Measurements from ENCODE around the gene SGCD. TPM values are rescaled to one million over a fixed set of nuclear protein-coding genes. Genes with fewer than 3 reads are reported as not detected.

Gene SGCD
- polyA plus RNA-seq, 1 experiment, result 17.0 TPM

GRCh38 chr5:156423597-156423996, 96.6 kb downstream of the SGCD start:
- Histone ChIP-seq H3K36me3 (ENCODE audit: control insufficient read depth, insufficient read depth, low read length) (no peaks in the 10 kb centered on the region), H3K27me3 (ENCODE audit: control insufficient read depth, insufficient read depth, low read length) (no peaks in the 10 kb centered on the region), H3K4me3 (ENCODE audit: low read depth, low read length) (no peak overlapping the region)
- ChIA-PET POLR2A (no interaction called here), CTCF (no interaction called here)
- TF ChIP-seq CTCF (IDR thresholded peaks at IDR 0.05; ENCODE audit: insufficient read depth, low read depth, low read length), result no peak
- DNase-seq (ENCODE audit: low read depth), result no peak

GRCh38 chr5:156427315-156427714, 100.4 kb downstream of the SGCD start:
- no peak for TF ChIP-seq CTCF (IDR thresholded peaks at IDR 0.05; ENCODE audit: insufficient read depth, low read depth, low read length)
- ChIA-PET POLR2A (no interaction called here), CTCF (interaction anchor here (0.7 kb wide), 1 partner anchor 356 kb away, joined by 3 read pairs; no protein-coding TSS in a partner anchor)
- no peak for DNase-seq (ENCODE audit: low read depth)
- no peak overlapping the region for H3K4me3 ChIP-seq (ENCODE audit: low read depth, low read length)
- no peaks in the 10 kb centered on the region for H3K36me3 ChIP-seq (ENCODE audit: control insufficient read depth, insufficient read depth, low read length)
- H3K27me3 ChIP-seq (ENCODE audit: control insufficient read depth, insufficient read depth, low read length), result no peaks in the 10 kb centered on the region

- Histone ChIP-seq H3K36me3 (ENCODE audit: control insufficient read depth, insufficient read depth, low read length) (no peaks in the 10 kb centered on the region), H3K4me3 (ENCODE audit: low read depth, low read length) (no peak overlapping the region), H3K27me3 (ENCODE audit: control insufficient read depth, insufficient read depth, low read length) (no peaks in the 10 kb centered on the region)
- CTCF ChIA-PET, result no interaction called here
- POLR2A ChIA-PET, result no interaction called here
- DNase-seq (ENCODE audit: low read depth), result no peak
- no peak for TF ChIP-seq CTCF (IDR thresholded peaks at IDR 0.05; ENCODE audit: insufficient read depth, low read depth, low read length)
Measured at GRCh38 chr5:156431956-156432829, 105.2 kb downstream of the SGCD start.

GRCh38 chr5:156432830-156433105, 105.8 kb downstream of the SGCD start:
- Histone ChIP-seq H3K27me3 (ENCODE audit: control insufficient read depth, insufficient read depth, low read length) (no peaks in the 10 kb centered on the region), H3K4me3 (ENCODE audit: low read depth, low read length) (no peak overlapping the region), H3K36me3 (ENCODE audit: control insufficient read depth, insufficient read depth, low read length) (no peaks in the 10 kb centered on the region)
- POLR2A ChIA-PET, result no interaction called here
- no peak for DNase-seq (ENCODE audit: low read depth)
- CTCF ChIA-PET, result no interaction called here
- no peak for TF ChIP-seq CTCF (IDR thresholded peaks at IDR 0.05; ENCODE audit: insufficient read depth, low read depth, low read length)

GRCh38 chr5:156434471-156434870, 107.5 kb downstream of the SGCD start:
- TF ChIP-seq CTCF (IDR thresholded peaks at IDR 0.05; ENCODE audit: insufficient read depth, low read depth, low read length), result no peak
- Histone ChIP-seq H3K27me3 (ENCODE audit: control insufficient read depth, insufficient read depth, low read length) (no peaks in the 10 kb centered on the region), H3K36me3 (ENCODE audit: control insufficient read depth, insufficient read depth, low read length) (no peaks in the 10 kb centered on the region), H3K4me3 (ENCODE audit: low read depth, low read length) (no peak overlapping the region)
- ChIA-PET POLR2A (no interaction called here), CTCF (no interaction called here)
- no peak for DNase-seq (ENCODE audit: low read depth)

All from BJ (cell line).